Choroid plexus epithelial cell (primary cell): ENCODE measurements around the gene KRT39.
"Not testable (repeated sequence)": the region's sequence is repeated elsewhere in the genome, so short reads cannot be mapped to it uniquely, and the experiment has no call there.

ENCODE experiments used
- DNase-seq: peaks from one replicate; pipeline ENCODE4 v3.0.0-alpha.2; 2010; ENCODE audit warnings: low read depth
- H3K4me3 ChIP-seq: 2 replicates; pipeline ENCODE4 v1.5.1; 2011; ENCODE audit warnings: low read depth, mild to moderate bottlenecking, control low read depth, low read length, moderate library complexity
- CTCF ChIP-seq: conservative IDR thresholded peaks from 2 replicates; pipeline ENCODE4 v1.5.1; 2011; ENCODE audit warnings: low read depth, mild to moderate bottlenecking, control low read depth, inconsistent platforms, low read length, moderate library complexity

Gene KRT39

GRCh38 chr17:40936437-40936971, 30.2 kb downstream of the KRT39 start:
- DNase-seq: no peak
- H3K4me3 ChIP-seq: no peak overlapping the region
- TF ChIP-seq CTCF: no peak

GRCh38 chr17:40935624-40936023, 31.1 kb downstream of the KRT39 start:
- H3K4me3 ChIP-seq: no peak overlapping the region
- TF ChIP-seq CTCF: no peak
- DNase-seq: no peak

DNA sequence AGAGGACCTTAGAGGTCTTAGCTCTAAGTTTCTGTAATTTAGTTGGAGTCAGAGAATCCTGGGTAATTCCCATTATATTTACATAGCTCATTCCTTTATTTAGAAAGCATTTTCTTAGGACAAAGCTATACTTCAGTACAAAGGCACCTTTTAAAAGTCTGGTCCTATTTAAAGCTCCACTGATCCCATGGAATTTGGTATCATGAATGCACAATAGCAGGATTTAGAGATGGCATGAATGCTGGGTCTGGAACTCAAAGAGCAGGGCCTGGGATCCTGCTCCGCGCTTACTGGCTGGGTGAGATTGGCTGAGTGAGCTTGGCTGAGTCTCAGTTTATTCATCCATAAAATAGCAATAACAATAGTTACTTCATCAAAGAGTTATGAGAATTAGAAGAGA, 34.1 kb downstream of the KRT39 start:
- no peak for DNase-seq
- TF ChIP-seq CTCF: no peak
- H3K4me3 ChIP-seq: no peak overlapping the region

GRCh38 chr17:40931311-40931710, 35.4 kb downstream of the KRT39 start:
- no peak for TF ChIP-seq CTCF
- DNase-seq: no peak

DNA sequence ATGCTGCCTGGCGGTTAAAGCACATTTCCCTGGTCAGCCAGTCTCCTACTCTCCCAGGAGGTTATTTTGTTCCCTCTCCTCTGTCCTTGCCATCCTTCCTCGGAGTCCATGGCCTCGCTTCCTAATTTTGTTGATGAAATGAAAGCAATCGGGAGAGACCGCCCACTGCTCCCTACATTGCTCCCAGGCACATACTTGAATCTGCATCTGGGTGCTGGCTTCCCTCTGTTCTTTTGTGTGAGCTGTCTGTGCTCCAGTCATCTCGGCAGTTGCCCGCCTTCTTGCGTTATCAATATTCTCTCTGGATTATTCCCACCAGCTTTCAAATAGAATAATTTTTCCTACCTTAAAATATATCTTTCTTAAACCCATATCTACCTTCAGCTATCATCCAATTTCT, 40.4 kb downstream of the KRT39 start:
- TF ChIP-seq CTCF: no peak
- H3K4me3 ChIP-seq: no peak overlapping the region
- DNase-seq: no peak

More at GRCh38 chr17:40931311-40931710, 35.4 kb downstream of the KRT39 start:
- no peak overlapping the region for H3K4me3 ChIP-seq

DNA sequence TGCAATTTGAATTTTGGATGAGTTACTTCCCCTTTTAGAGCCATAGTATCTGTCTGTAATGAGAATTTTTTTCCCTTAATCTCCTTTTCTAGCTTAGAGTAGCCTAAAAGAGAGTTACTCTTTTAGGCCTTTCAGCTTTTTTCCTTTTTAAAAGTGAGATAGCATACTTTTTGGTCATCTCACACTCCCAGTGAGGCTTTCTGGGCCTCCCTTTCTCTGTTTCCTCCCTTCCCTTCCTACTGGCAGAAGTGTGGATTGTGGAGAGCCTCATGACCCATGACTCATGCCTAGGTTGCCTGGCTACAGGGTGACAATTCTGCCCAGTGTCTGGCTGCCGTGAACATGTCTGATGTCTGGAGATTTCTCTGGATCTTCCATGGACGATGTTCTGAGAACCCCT, 44.5 kb downstream of the KRT39 start:
- no peak for TF ChIP-seq CTCF
- no peak overlapping the region for H3K4me3 ChIP-seq
- DNase-seq: peak; percentile 89

DNA sequence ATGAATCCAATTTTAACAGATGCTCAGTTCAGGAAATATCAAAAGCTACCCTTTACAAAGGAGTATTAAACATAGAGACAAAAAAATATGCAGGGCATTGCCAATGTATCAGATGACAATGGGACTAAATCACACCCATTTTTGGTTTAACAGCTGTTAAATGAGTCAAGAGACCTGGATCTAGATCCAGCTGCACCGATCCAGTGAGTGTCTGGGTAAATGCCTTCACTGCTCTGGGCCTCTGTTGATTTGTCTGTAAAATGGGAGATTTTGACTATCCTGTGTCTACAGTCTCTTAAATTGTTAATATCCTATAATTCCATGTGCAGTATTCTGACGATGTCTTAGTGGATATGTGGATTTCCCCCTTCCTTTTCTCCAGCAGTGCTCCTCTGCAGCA, 45.7 kb downstream of the KRT39 start:
- TF ChIP-seq CTCF: no peak
- no peak overlapping the region for H3K4me3 ChIP-seq
- no peak for DNase-seq

GRCh38 chr17:40917116-40917515, 49.6 kb downstream of the KRT39 start:
- DNase-seq, H3K4me3 ChIP-seq: not testable (repeated sequence)
